Neuron (in vitro differentiated cells): ENCODE measurements around the gene FGF16.
"Not testable (repeated sequence)": the region's sequence is repeated elsewhere in the genome, so short reads cannot be mapped to it uniquely, and the experiment has no call there.

Source experiments
- H2AFZ ChIP-seq: one replicate; pipeline ENCODE4 v1.6.1; 2013; ENCODE audit warnings: low read depth, mild to moderate bottlenecking, inconsistent platforms, low read length, moderate library complexity
- H3K27me3 ChIP-seq: one replicate; pipeline ENCODE4 v1.6.1; 2013; ENCODE audit warnings: low read length; ENCODE audit not compliant: insufficient read depth
- H3K36me3 ChIP-seq: one replicate; pipeline ENCODE4 v1.6.1; 2013; ENCODE audit warnings: low read length; ENCODE audit not compliant: insufficient read depth
- H3K4me1 ChIP-seq: one replicate; pipeline ENCODE4 v1.6.1; 2013; ENCODE audit warnings: low read length; ENCODE audit not compliant: insufficient read depth
- H3K4me3 ChIP-seq: 2 replicates; pipeline ENCODE4 v1.5.1; 2013; ENCODE audit warnings: mild to moderate bottlenecking, low read length, moderate library complexity
- H3K9me3 ChIP-seq: one replicate; pipeline ENCODE4 v1.6.1; 2013; ENCODE audit warnings: low read length

Gene FGF16

DNA sequence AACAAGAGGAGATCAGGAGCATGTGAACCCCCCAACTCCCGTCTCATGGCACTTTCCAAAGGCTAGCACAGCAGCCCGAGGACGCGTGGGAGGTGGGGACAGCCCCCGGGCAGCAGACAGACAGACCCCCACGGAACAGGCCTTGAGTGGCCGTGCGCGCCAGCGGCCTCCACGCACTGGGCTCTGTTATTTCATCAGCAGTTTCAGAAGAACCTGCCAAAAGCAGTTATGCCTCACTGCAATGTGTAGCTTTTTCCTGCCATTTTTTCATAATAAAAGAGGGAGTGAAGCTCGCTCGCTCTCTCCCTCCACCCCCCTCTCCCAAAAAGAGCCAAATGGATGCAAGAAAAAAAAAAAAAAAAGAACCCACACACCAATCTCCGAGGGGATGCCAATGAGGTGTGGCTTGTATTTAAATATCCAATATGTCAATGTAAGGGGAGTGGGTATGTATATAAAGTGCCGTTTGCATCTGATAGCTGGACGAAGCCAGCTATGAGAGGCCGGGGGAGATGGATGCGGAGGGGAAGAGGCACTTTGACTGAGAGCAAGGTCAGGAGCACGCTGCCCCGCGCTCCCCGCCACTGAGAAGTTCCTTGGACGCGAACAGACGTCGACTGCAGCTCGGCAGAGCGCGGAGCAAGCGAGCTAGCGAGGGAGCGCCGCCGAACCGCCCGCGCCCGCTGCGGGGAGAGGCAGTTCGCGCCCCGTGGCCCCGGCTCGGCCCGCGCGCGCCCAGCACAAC, at the start of gene FGF16:
Gene FGF16, plus strand, starts transcription at position 482 of the 745 bp plus-strand sequence. CDS start 286 bp downstream, outside the sequence.
- Histone ChIP-seq H3K27me3 (peaks cover 47% of the 10 kb centered on the region), H2AFZ (peak within 1 kb of the TSS; percentile 33), H3K9me3 (no peaks in the 10 kb centered on the region), H3K36me3 (no peaks in the 10 kb centered on the region), H3K4me1 (peaks cover 3% of the 10 kb centered on the region), H3K4me3 (peak within 1 kb of the TSS; percentile 25)

DNA sequence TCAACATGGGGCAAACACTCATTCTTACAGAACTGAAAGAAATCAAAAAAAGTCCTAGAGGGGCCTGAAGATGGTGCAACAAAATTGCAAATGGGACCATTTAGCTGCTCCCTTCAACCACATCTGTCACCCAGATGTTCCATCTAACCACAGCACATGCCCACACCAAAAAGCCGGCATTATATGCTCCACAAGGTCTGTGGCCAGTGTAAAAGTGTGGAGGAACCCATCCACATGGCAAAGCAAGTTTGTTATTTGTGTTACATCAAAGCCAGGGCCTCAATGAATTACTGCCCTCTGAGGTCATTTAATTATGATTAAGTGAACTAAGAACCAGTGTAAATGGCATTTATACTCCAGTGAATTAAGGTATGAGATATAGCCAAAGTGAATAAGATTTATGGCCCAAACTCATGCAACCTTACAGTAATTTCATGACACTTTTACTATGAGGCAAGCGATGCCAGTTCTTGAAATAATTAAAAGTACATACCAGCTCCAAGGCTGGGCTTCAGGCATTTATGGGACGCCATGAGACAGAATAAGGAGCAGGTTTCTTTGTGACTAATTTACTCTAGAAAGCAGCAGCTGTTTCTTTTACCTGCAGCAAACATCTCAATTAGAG, 48.7 kb upstream of the FGF16 start:
- Histone ChIP-seq H2AFZ (no peak overlapping the region), H3K4me1 (no peaks in the 10 kb centered on the region), H3K4me3 (no peak overlapping the region), H3K36me3 (no peaks in the 10 kb centered on the region), H3K27me3 (no peaks in the 10 kb centered on the region), H3K9me3 (no peaks in the 10 kb centered on the region)

DNA sequence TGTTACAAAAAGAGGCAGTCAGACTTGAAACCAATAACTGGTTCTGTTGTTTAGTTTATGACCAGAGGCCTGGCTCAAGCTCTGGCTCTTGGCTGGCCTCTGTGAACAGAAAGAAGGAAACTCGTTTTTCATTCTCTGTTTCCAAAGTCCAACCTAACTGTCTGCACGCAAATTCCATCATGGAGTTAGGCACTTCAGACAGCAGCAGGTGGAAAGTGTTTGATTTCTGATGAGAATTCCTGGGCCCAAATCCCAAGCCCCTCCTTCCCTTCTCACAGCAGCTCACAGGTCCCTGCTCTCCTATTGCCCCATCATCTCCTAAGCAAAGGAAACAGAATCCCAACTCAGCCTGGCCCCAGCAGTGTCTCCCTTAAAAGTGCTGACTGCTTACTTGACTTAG, 42.8 kb upstream of the FGF16 start:
- H3K4me1 ChIP-seq: no peaks in the 10 kb centered on the region
- no peak overlapping the region for H2AFZ ChIP-seq
- no peak overlapping the region for H3K4me3 ChIP-seq
- no peaks in the 10 kb centered on the region for H3K9me3 ChIP-seq
- H3K27me3 ChIP-seq: no peaks in the 10 kb centered on the region
- no peaks in the 10 kb centered on the region for H3K36me3 ChIP-seq

DNA sequence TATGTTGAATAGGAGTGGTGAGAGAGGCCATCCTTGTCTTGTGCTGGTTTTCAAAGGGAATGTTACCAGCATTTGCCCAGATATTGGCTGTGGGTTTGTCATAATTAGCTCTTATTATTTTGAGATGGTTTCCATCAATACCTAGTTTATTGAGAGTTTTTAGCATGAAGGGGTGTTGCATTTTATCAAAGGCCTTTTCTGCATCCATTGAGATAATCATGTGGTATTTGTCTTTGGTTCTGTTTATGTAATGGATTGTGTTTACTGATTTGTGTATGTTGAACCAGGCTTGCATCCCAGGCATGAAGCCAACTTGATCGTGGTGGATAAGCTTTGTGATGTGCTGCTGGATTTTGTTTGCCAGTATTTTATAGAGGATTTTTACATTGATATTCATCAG, 39.4 kb upstream of the FGF16 start:
- not testable (repeated sequence) for H3K27me3 ChIP-seq, H3K36me3 ChIP-seq, H3K4me1 ChIP-seq, H3K9me3 ChIP-seq, H3K4me3 ChIP-seq, H2AFZ ChIP-seq

DNA sequence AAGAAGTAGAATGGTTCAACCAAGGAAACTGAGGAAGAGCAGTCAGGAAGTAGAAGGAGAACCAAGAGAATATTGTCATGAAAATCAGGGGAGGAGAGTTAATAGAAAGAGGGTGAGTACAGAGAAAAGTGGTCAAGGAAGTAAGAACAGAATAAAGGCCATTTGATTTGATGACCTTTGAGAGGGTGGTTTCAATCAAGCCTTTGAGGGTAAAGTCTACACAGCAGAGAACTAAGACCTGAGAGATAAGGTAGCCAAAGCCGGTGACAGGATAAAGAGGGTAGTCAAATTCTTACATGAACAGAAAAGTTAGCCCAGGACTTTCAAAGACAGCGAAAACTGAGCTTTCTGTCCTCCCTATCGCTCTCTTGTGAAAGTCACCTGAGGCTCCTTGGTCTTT, 34.6 kb upstream of the FGF16 start:
- Histone ChIP-seq H3K4me3 (no peak overlapping the region), H3K36me3 (no peaks in the 10 kb centered on the region), H2AFZ (no peak overlapping the region), H3K9me3 (no peaks in the 10 kb centered on the region), H3K27me3 (no peaks in the 10 kb centered on the region), H3K4me1 (no peaks in the 10 kb centered on the region)

DNA sequence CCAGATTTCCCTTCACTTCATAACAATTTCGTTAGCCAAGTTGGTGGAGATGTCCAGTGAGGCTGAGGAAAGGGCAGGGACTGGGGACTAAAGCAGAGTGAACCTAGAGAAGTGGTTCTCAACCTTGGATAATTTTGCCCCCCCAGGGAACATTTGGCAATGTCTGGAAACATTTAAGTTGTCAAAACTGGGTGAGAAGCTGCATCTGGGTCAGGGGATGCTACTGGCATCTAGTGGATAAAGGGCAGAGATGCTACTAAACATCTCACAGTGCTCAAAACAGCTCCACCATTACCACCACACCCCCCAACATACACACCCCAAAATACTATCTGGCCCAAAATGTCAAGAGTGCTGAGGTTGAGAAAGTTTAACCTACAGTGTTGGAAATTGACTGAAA, 32.0 kb upstream of the FGF16 start:
- H3K4me1 ChIP-seq: no peaks in the 10 kb centered on the region
- no peak overlapping the region for H2AFZ ChIP-seq
- H3K36me3 ChIP-seq: no peaks in the 10 kb centered on the region
- H3K9me3 ChIP-seq: no peaks in the 10 kb centered on the region
- H3K4me3 ChIP-seq: no peak overlapping the region
- no peaks in the 10 kb centered on the region for H3K27me3 ChIP-seq

DNA sequence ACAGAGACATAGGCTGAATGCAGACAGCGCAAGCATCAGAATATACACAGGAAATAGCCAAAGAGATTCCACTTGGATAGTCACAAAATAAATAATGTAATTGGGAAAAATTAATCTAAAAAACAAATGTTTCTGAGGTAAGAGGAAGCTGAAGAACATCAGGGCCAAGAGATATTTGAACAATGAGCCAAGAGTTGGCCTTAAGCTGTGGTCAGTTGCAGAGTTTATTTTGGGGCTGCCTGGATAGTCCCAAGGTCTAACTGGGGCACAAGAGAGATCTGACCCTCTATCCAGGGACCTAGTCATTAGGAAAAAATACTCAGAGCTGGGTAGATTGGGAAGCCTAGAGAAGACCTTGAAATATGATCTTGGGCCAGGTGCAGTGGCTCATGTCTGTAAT, 31.3 kb upstream of the FGF16 start:
- no peak overlapping the region for H2AFZ ChIP-seq
- H3K9me3 ChIP-seq: no peaks in the 10 kb centered on the region
- H3K4me1 ChIP-seq: no peaks in the 10 kb centered on the region
- H3K4me3 ChIP-seq: no peak overlapping the region
- H3K27me3 ChIP-seq: no peaks in the 10 kb centered on the region
- no peaks in the 10 kb centered on the region for H3K36me3 ChIP-seq

DNA sequence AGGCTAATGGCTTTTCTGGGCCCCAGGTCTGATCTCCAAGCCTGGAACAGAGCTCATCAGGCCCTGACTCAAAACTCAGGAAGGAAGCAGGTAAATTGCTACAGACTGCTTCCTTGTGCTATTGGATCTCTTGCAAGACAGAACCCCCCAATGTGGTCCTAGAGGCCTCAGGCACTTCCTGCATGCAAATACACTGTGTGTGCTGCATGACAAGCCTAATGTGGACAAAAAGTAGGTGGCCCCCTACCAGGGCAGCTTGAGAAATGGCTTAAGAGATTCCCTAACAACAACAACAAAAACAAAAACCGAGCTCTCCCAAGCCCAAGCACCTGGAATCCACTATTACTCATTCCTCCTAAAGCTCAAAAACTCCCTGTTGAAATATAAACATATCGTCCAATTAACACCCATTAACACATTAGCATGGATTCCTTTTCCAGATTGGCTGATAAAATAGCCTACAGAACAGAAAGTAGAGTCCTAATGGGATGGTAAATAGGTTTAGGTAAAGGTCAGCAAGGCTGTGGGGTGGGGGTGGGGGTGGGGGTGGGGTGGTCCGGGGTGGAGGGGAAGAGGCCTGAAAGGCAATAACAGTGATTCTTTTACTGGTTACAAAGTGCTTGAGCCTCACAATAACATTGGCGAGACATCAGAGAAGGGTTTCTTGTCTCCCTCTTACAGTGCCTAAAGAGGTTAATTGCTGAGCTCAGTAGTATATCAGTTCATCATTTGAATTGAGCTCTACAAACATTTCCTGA, 24.1 kb upstream of the FGF16 start:
- H3K27me3 ChIP-seq: no peaks in the 10 kb centered on the region
- H3K36me3 ChIP-seq: no peaks in the 10 kb centered on the region
- H3K4me3 ChIP-seq: no peak overlapping the region
- no peaks in the 10 kb centered on the region for H3K4me1 ChIP-seq
- H2AFZ ChIP-seq: no peak overlapping the region
- no peaks in the 10 kb centered on the region for H3K9me3 ChIP-seq

DNA sequence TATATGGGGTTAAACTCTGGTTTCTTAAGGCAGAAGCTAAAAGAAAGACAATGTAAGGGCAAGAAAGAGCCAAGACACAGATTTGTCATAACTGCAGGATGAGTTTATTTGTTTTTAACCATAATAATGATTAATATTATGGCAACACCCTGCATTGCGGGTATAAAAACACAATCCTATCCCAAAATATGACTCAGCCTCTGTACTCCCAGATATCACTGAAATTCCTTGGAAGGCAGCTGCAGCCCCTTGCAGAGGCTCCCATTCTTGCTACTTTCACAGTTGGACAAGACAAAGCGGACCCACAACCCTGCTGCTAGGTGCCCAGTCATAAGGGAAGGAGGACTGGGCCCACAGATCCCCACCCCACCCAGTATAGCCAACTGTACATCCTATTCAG, 20.4 kb upstream of the FGF16 start:
- H3K4me1 ChIP-seq: no peaks in the 10 kb centered on the region
- H3K36me3 ChIP-seq: no peaks in the 10 kb centered on the region
- H2AFZ ChIP-seq: no peak overlapping the region
- H3K9me3 ChIP-seq: no peaks in the 10 kb centered on the region
- no peak overlapping the region for H3K4me3 ChIP-seq
- H3K27me3 ChIP-seq: no peaks in the 10 kb centered on the region

DNA sequence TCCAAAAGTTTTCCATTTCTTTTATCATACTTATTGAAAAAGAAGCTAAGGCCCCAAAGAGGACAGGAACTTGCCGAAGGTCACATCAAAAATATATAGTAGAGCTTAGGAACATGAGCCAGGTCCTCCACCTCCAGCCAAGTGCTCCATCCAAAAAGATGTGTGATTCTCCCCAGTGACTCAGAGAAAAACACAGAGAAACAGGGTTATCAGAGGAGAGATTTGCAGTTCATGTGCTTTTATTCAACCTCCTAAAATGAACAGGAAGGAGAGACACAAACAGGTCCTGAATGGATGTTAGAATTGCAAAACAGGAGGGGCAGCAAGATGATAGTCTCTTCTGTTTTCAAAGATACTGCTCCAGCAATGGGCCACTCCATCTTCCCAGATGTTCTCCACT, 19.6 kb upstream of the FGF16 start:
- Histone ChIP-seq H3K36me3 (no peaks in the 10 kb centered on the region), H3K4me3 (no peak overlapping the region), H3K4me1 (no peaks in the 10 kb centered on the region), H2AFZ (no peak overlapping the region), H3K27me3 (no peaks in the 10 kb centered on the region), H3K9me3 (no peaks in the 10 kb centered on the region)

DNA sequence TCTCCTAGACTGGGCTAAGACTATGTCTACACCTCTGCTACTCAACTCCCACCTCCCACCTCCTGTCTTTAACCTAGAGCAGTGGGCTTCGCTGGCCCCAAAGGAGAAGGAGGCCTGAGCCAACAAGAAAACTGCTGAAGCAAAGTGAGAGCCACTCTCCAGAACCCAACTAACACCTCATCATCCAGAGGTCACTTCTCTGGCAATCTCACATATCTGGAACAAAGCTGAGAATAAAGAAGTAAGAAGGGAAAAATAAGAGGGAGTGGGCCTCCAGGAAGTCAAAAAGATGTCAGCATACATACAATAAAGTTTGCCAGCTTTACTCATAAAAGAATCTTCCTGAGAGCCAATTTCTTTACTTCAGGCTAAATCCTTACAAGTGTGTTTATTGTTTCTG, 18.6 kb upstream of the FGF16 start:
- Histone ChIP-seq H3K4me1 (no peaks in the 10 kb centered on the region), H3K36me3 (no peaks in the 10 kb centered on the region), H3K4me3 (no peak overlapping the region), H3K9me3 (no peaks in the 10 kb centered on the region), H3K27me3 (no peaks in the 10 kb centered on the region), H2AFZ (no peak overlapping the region)

DNA sequence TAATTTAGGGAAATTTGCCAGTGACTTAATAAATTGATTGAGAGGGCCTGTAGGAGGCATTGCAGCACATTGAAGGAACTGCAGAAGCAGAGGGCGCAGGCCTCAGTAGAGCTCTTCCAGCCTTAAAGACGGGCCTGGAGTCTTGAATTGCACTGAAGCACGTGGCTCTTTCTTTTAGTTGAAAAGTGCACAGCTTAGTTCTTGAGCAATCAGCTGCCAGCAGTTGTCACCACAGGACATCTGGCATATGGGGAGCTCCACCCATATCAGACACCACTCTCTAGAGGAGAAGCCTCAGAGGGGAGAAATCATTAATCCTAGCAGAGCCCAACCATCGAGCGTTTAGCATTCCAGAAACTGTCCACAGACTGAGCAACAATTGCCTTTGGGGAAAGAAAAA, 16.0 kb upstream of the FGF16 start:
- Histone ChIP-seq H3K4me1 (no peaks in the 10 kb centered on the region), H2AFZ (no peak overlapping the region), H3K9me3 (no peaks in the 10 kb centered on the region)

DNA sequence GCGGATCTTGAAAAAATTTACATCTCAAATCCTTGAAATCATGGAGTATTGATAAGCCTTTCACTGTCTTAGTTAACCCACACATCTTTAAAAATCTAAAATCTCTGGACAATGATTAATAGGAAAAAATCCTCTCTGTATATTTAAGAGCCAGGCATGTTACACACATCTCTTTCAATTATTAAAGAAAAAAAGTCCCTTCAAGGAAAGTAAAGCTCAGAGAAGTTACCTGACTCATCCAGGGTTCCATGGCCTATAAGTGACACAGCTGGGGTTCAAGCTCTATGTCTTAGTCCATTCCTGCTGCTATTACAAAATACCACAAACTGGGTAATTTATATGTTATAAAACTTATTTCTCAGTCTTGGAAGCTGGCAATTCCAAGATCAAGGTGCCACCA, 14.2 kb upstream of the FGF16 start:
- Histone ChIP-seq H3K4me3 (no peak overlapping the region), H3K36me3 (no peaks in the 10 kb centered on the region), H3K27me3 (peaks cover 2% of the 10 kb centered on the region), H3K4me1 (no peaks in the 10 kb centered on the region), H2AFZ (no peak overlapping the region), H3K9me3 (no peaks in the 10 kb centered on the region)

More for the DNA sequence above, 16.0 kb upstream of the FGF16 start:
- Histone ChIP-seq H3K27me3 (no peaks in the 10 kb centered on the region), H3K4me3 (no peak overlapping the region), H3K36me3 (no peaks in the 10 kb centered on the region)
